GM18507 (cell line): Measurements from ENCODE around the gene PARP11.
A peak's percentile ranks its signal among the peaks of the same experiment; 100 is the strongest.
"Not testable (repeated sequence)": the region's sequence is repeated elsewhere in the genome, so short reads cannot be mapped to it uniquely, and the experiment has no call there.

Experiments used
- DNase-seq: peaks from one replicate; pipeline ENCODE4 v3.0.0; 2011; ENCODE audit warnings: low read depth; ENCODE audit not compliant: insufficient read length; ENCODE audit errors: extremely low spot score
- FAIRE-seq: peaks from 2 replicates; lab custom pipeline; 2011; peaks lifted over from hg19 to GRCh38; lab: Jason Lieb, UNC

PARP11 gene

DNA sequence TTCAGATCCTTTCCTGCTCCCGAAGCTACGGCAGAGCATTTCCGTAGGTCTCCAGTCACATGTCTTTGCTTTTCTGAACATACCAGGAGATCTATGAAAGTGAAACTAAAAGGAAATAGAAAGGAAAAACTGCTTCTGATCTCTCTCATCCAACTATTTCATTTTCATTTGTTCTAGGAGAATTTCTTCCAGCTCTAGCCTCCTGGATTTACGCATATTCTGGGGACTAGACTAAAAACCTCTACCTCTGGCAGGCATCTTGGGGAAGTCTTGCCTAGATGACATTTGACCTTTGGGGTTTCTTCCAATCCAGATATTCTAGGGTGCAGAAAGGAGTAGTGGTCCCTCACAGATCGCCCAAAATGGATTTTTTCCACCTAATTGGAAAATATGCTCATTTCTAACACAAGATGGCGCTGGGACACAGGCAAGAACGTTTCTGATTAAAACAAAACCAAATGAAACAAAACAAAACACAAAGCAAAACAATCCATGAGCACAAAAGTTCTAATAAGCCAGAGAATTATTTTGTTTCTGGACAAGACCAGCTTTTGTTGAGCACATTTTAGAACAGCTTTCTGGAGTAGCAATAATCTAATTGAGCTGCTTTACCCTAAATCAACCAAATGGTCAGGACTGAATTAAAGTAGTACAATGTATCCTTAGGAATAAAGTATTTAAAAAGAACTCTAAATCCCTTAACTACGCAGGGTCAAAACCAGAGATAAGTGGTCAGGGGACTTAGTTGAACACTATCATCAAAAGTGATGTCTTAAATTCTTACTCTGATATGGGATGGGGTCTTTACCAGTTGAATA is 12.3 kb upstream of the PARP11 start:
- no peak for DNase-seq
- peak; percentile 91 for FAIRE-seq

DNA sequence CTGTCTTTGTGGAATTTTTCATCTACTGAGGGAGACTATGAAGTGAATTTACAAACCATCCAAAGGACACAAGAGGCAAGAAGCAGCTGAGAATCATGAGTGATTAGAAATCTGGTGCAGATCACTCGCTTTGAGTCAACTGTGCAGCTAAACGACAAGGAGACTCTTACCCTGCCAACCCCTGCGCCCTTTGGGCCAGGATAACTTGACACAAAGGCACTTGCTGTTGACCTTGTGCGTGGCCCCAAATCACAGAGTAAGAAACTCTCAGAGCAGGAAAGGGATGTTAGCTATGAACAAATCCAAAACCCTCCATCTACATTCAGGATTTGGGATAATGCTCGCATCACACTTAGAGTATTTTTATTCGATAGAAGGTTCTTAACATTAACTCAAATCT is 11.5 kb upstream of the PARP11 start:
- FAIRE-seq (no peak), DNase-seq (no peak)

DNA sequence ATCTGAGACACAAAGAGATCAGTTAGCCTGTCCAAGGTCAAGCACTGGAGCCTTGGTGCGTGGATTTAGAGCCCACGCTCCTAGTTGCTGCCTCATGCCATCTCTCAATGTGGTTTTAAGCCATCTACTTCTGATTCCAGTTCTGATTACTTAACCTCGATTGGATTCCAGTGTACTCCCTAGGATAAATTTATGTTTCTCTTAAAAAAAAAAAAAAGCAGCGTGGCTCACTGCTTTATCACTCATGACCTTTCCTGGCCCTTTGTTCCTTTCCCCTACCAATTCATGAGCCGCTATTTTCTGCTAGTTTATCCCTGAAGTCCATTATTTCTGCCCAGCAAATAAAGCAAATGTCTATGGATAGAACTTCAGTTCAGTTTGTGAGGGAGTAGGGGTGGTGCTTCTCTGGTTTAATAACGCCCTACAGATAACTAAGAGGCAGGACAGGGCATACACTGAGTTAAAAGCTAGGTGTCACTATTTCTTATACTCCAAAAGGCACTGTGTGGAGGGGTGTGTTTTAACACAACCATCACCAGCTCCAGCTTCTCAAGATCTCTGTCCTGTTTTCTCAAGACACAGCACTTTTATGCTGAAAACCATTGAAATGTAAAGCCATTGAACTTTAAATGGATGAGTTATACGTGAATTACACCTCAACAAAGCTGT is 9.8 kb upstream of the PARP11 start:
- FAIRE-seq = peak; percentile 12
- DNase-seq = no peak

DNA sequence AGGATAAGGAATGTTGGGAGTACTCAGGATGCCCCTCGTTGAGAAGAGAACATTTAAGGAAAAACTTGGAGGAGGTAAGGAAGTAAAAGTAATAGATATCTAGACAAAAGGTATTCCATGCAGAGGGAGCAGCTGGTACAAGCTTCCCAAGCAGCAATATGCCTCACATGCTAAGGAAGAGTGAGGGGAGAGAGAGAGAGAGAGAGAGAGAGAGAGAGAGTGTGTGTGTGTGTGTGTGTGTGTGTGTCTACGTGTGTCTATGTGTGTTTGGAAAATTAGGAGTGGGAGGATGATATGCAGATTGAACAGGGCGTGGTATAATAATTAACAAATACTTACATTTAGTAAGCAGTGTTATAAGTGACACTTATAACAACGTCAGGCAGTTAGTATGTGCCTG is 9.2 kb upstream of the PARP11 start:
- FAIRE-seq = no peak
- DNase-seq = no peak

DNA sequence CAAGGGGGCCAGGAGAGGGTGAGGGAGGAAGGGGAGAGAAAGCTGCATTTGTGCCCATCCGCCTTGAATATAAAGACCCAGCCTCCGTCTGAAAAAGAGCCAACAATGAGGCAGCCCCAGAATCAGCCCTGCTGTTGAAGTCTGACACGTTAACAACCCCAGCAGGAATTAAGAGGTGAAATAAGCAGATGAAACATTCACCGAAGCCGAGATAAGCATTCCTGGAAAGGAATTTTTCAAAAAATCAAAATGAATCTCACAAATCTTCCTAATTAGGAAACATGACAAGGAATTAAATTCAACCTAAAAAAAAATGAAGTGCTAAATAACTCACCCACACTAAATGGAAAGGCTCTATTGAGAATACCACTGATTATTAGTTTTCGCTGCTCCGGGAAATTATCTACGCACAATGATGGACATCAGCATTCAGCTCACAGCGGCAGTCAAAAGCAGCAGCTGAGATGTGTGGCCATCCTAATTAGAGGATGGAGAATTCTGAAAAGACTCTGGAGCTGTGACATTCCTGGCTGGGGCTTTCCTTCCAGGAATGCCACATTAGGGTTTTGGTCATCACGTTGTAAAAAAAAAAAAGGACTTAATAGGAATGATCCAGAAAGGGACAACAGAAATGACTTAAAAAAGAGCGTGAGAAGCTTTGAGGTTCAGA is 8.2 kb upstream of the PARP11 start:
- DNase-seq = no peak
- no peak for FAIRE-seq

DNA sequence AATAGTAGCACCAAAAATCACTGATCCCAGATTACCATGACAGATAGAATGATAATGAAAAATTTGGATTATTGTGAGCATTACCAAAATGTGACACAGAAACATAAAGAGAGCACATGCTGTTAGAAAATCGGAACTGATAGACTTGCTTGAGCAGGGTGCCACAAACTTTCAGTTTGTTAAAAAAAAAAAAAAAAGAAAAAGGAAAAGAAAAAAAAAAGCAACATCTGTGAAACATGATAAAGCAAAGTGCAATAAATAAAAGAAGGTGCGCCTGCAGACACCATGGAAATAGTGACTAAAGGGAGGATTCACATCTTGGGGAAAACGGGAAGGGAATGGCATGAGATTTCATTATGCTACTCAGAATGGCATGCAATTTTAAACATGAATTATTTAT is 6.6 kb upstream of the PARP11 start:
- FAIRE-seq = no peak

DNA sequence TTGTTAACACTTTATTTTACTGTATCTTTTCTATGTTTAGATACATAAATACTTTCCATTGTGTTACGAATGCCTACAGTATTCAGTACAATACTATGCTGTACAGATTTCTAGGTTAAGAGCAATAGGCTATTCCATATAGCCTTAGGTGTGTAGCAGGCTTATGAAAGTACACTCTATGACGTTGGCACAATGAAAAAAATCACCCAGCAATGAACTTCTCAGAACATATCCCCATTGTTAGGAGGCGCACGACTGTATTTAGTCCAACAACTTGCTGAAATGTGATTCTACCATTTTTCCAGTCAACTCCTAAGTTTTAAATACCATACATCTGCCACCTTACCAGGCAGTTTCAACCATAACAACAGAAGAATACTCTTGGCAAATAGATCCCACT is 1.8 kb downstream of the PARP11 start:
- no peak for FAIRE-seq
- no peak for DNase-seq

More for the DNA sequence above, 6.6 kb upstream of the PARP11 start:
- no peak for DNase-seq

- DNase-seq (no peak), FAIRE-seq (peak; percentile 76)
Measured at GRCh38 chr12:3869865-3870264, 3.3 kb downstream of the PARP11 start.

- DNase-seq = no peak
- no peak for FAIRE-seq
Measured at GRCh38 chr12:3869433-3869832, 3.8 kb downstream of the PARP11 start.

GRCh38 chr12:3863756-3864155 is 9.4 kb downstream of the PARP11 start:
- DNase-seq = no peak
- no peak for FAIRE-seq

GRCh38 chr12:3842517-3842916 is 30.7 kb downstream of the PARP11 start:
- no peak for DNase-seq
- no peak for FAIRE-seq

DNA sequence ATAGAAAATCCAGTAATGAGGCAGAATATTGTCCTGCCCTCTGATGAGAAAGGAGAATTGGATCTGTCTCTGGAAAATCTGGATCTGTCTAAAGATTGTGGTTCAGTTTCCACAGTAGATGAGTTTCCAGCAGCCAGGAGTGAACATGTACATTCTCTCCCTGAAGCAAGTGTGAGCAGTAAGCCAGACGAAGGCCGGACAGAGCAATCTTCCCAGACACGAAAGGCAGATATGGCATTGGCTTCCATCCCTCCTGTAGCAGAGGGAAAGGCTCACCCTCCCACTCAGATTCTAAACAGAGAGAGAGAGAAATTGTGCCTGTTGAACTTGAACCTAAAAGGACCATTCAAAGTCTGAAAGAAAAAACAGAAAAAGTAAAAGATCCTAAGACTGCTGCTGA is 31.4 kb downstream of the PARP11 start:
- DNase-seq (no peak), FAIRE-seq (peak; percentile 33)

- DNase-seq, FAIRE-seq: not testable (repeated sequence)
Measured at GRCh38 chr12:3840833-3841232, 32.4 kb downstream of the PARP11 start.

DNA sequence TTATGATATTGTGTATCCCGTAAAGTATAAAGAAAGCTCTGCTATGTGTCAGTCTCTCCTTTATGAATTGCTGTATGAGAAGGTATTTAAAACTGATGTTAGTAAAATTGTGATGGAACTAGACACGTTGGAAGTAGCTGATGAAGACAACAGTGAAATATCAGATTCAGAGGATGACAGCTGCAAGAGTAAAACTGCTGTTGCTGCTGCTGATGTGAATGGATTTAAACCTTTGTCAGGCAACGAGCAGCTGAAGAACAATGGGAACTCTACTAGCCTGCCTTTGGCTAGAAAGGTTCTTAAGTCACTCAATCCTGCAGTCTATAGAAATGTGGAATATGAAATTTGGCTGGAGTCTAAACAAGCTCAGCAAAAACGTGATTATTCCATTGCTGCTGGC is 33.5 kb downstream of the PARP11 start:
- DNase-seq, FAIRE-seq: not testable (repeated sequence)

- DNase-seq = not testable (repeated sequence)
- peak; percentile 24 for FAIRE-seq
Measured at GRCh38 chr12:3838701-3839548, 34.3 kb downstream of the PARP11 start.

DNA sequence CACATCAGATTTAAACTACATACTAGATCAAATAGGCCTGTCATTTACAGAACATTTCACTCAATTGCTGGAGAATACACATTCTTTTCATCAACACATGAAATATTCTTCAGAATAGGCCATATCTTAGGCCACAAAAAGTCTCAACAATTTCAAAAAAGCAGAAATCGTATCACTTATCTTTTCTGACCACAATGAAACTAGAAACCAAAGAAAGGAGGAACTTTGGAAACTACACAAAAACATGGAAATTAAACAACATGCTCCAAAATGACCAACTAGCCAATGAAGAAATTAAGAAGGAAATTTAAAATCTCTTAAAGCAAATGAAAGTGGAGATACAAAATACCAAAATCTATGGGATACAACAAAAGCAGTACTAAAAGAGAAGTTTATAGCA is 35.1 kb downstream of the PARP11 start:
- DNase-seq (no peak), FAIRE-seq (peak; percentile 61)

GRCh38 chr12:3837049-3837448 is 36.1 kb downstream of the PARP11 start:
- peak; percentile 74 for FAIRE-seq
- no peak for DNase-seq

DNA sequence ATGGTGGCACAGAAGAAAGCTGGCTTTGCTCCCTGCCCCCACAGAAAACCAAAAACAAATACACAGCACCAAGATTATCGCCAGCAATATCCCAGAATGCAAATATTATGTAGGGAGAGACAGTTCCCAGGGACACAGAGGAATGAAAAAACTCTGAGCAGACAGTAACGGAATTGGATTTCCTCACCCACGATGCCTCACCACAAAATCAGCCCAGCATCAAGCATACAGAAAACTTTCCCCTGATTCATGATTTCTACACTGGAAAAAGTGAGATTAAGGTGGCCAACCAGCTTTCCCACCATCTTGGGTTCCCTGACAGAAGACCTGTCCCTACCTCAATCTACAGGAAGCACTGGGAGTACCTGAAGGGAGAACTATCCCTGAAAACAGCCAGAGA is 36.6 kb downstream of the PARP11 start:
- no peak for FAIRE-seq
- no peak for DNase-seq

- DNase-seq (no peak), FAIRE-seq (no peak)
Measured at GRCh38 chr12:3835914-3836313, 37.3 kb downstream of the PARP11 start.

- no peak for DNase-seq
- no peak for FAIRE-seq
Measured at GRCh38 chr12:3834774-3835173, 38.4 kb downstream of the PARP11 start.
